ENCODE data around the gene FARP2.

The FARP2 gene

DNA sequence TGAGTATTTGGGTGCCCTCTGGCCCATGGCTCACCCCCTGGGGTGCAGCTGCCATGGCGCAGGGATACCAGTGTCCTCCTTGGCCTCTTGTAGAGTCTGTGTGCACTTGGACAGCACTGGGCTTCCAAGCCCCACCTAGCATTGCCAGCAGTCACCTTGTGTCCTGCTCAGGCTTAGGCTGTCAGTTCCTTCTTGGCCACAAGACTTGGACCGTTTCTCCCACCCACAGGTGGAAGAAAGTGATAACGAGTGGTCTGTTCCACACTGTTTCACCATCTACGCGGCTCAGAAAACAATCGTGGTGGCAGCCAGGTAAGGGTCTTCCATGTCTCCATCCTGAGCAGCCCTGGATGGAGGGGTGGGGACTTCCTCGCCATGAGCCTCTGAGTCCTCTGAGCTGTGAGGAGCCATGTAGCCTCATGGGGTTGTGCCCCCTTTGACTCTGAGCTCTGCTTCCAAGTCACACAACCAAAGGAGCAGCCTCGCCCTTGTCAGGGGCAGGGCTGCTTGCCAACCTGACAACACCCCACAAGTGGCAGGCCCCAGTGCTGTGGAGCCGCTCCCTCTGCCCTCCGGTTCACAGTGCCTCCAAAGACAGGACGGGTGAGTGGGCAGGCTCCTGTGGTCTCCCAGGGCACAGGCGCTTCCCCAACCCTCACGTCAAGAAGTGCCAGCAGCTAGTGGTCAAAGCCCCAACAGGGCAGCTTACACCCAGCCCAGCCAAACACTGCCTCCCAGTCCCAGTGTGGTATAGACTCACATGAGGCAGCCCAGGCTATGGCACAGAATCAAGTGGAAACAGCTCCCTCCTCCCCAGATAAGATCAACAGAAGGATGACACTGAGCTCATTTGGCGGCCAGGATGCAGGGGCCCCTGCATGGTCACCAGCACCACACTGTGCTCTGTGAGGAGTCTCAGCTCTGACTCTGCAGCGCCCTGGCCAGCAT is 133.9 kb downstream of the FARP2 start:
- POLR2A ChIA-PET = no interaction called here
- TF ChIP-seq, protein P1, sequence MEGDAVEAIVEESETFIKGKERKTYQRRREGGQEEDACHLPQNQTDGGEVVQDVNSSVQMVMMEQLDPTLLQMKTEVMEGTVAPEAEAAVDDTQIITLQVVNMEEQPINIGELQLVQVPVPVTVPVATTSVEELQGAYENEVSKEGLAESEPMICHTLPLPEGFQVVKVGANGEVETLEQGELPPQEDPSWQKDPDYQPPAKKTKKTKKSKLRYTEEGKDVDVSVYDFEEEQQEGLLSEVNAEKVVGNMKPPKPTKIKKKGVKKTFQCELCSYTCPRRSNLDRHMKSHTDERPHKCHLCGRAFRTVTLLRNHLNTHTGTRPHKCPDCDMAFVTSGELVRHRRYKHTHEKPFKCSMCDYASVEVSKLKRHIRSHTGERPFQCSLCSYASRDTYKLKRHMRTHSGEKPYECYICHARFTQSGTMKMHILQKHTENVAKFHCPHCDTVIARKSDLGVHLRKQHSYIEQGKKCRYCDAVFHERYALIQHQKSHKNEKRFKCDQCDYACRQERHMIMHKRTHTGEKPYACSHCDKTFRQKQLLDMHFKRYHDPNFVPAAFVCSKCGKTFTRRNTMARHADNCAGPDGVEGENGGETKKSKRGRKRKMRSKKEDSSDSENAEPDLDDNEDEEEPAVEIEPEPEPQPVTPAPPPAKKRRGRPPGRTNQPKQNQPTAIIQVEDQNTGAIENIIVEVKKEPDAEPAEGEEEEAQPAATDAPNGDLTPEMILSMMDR (IDR thresholded peaks at IDR 0.05; ENCODE audit: control extremely low read depth, extremely low read depth, low read depth, missing control alignments) = no peak
- DNase-seq (ENCODE audit: extremely low spot score) = no peak
- CTCF ChIA-PET = no interaction called here

GRCh38 chr2:241490825-241491506 is 134.9 kb downstream of the FARP2 start:
- POLR2A ChIA-PET = no interaction called here
- TF ChIP-seq, protein P1 (IDR thresholded peaks at IDR 0.05; ENCODE audit: control extremely low read depth, extremely low read depth, low read depth, missing control alignments) = no peak
- CTCF ChIA-PET = no interaction called here
- no peak for DNase-seq (ENCODE audit: extremely low spot score)

DNA sequence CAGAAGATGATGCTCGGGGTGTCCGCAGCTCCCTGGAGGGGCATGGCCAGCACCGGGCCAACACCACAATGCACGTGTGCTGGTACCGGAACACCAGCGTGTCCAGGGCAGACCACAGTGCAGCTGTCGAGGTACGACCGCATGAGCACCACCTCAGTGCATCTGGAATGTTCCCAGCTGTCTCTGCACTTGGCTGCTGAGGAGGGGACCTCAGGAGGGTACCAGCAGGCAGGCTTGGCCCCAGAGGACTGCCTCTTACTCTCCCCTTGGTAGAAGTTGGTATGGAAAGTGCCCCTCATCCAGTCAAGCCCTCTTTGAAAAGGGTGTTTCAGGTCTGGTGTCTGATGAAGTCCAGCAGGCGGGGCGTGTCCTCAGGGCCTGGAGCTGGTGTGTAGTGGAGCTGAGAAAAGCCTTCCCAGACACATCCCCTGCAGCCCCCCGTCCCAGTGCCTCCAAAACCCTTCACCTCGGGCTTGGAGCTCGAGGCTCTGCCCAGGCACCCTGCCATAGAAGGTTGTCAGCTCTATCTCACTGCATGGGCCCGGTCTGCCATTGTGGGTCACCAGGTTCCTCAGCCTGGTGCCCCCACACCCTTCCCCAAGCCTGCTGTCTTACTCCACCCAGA is 135.6 kb downstream of the FARP2 start:
- TF ChIP-seq, protein P1 (IDR thresholded peaks at IDR 0.05; ENCODE audit: control extremely low read depth, extremely low read depth, low read depth, missing control alignments) = no peak
- CTCF ChIA-PET = interaction anchor here (0.6 to 1.6 kb wide), 2 partner anchors 12 to 387 kb away, joined by 3 read pairs; no protein-coding TSS in a partner anchor
- no peak for DNase-seq (ENCODE audit: extremely low spot score)
- POLR2A ChIA-PET = no interaction called here

GRCh38 chr2:241492174-241492565 is 136.1 kb downstream of the FARP2 start:
- TF ChIP-seq, protein P1 (IDR thresholded peaks at IDR 0.05; ENCODE audit: control extremely low read depth, extremely low read depth, low read depth, missing control alignments) = no peak
- CTCF ChIA-PET = interaction anchor here (0.6 to 1.6 kb wide), 2 partner anchors 12 to 386 kb away, joined by 3 read pairs; no protein-coding TSS in a partner anchor
- DNase-seq (ENCODE audit: extremely low spot score) = no peak
- POLR2A ChIA-PET = no interaction called here

GRCh38 chr2:241493092-241493491 is 137.0 kb downstream of the FARP2 start:
- TF ChIP-seq, protein P1 (IDR thresholded peaks at IDR 0.05; ENCODE audit: control extremely low read depth, extremely low read depth, low read depth, missing control alignments) = no peak
- CTCF ChIA-PET = interaction anchor here (0.8 to 1.6 kb wide), 2 partner anchors 11 to 13 kb away, joined by 3 read pairs; no protein-coding TSS in a partner anchor
- POLR2A ChIA-PET = no interaction called here
- no peak for DNase-seq (ENCODE audit: extremely low spot score)

GRCh38 chr2:241494311-241494908 is 138.3 kb downstream of the FARP2 start:
- ChIA-PET CTCF (no interaction called here), POLR2A (no interaction called here)
- TF ChIP-seq, protein P1 (IDR thresholded peaks at IDR 0.05; ENCODE audit: control extremely low read depth, extremely low read depth, low read depth, missing control alignments) = no peak
- no peak for DNase-seq (ENCODE audit: extremely low spot score)
